HG02973 (cell line): Measurements from ENCODE around the gene SUB1.

Experiments used
- ATAC-seq: cut with Tn5 transposase; IDR thresholded peaks from one replicate; pipeline ENCODE4 v1.9.1; 2021; ENCODE audit warnings: moderate library complexity; ENCODE audit not compliant: unreplicated experiment

The SUB1 gene

GRCh38 chr5:32563614-32564013 lies 21.7 kb upstream of the SUB1 start:
- no peak for ATAC-seq

GRCh38 chr5:32565145-32565544 lies 20.2 kb upstream of the SUB1 start:
- ATAC-seq = no peak

- no peak for ATAC-seq
Observed at GRCh38 chr5:32566319-32567111, 18.8 kb upstream of the SUB1 start.

GRCh38 chr5:32571128-32571527 lies 14.2 kb upstream of the SUB1 start:
- no peak for ATAC-seq

- ATAC-seq = peak; percentile 93
Observed at GRCh38 chr5:32572778-32573480, 12.4 kb upstream of the SUB1 start.

- ATAC-seq = peak; percentile 7
Observed at GRCh38 chr5:32573481-32573854, 11.9 kb upstream of the SUB1 start.

- no peak for ATAC-seq
Observed at GRCh38 chr5:32574540-32575175, 10.7 kb upstream of the SUB1 start.

- ATAC-seq = no peak
Observed at GRCh38 chr5:32578363-32578762, 7.0 kb upstream of the SUB1 start.

GRCh38 chr5:32578764-32579163 lies 6.6 kb upstream of the SUB1 start:
- no peak for ATAC-seq

GRCh38 chr5:32581010-32581785 lies 4.2 kb upstream of the SUB1 start:
- ATAC-seq = no peak

- peak; percentile 73 for ATAC-seq
Observed at GRCh38 chr5:32583582-32584232, 1.6 kb upstream of the SUB1 start.

GRCh38 chr5:32584646-32585045 lies 711 bp upstream of the SUB1 start:
- no peak for ATAC-seq

- ATAC-seq = no peak
Observed at GRCh38 chr5:32585122-32585445, 273 bp upstream of the SUB1 start.

- ATAC-seq = no peak
Observed at GRCh38 chr5:32586276-32586599, 881 bp downstream of the SUB1 start.

GRCh38 chr5:32587067-32587551 lies 1.8 kb downstream of the SUB1 start:
- ATAC-seq = no peak

GRCh38 chr5:32589416-32589815 lies 4.1 kb downstream of the SUB1 start:
- ATAC-seq = no peak

- no peak for ATAC-seq
Observed at GRCh38 chr5:32589942-32590869, 4.8 kb downstream of the SUB1 start.

- no peak for ATAC-seq
Observed at GRCh38 chr5:32595118-32595517, 9.8 kb downstream of the SUB1 start.

- ATAC-seq = no peak
Observed at GRCh38 chr5:32597041-32597629, 11.8 kb downstream of the SUB1 start.
